GM12891 (cell line): ENCODE measurements around the gene CACNA2D2.

Experiments used
- PAX5 ChIP-seq: IDR thresholded peaks from 2 replicates; pipeline ENCODE4 v1.6.1; 2011; ENCODE audit warnings: low read length, moderate library complexity, mild to moderate bottlenecking; ENCODE audit not compliant: insufficient read depth, severe bottlenecking
- POLR2A ChIP-seq: IDR thresholded peaks from 2 replicates; pipeline ENCODE4 v1.6.1; 2011; ENCODE audit warnings: low read depth, low read length, control low read depth
- POLR2AphosphoS5 ChIP-seq: IDR thresholded peaks from 2 replicates; pipeline ENCODE4 v1.6.1; 2011; ENCODE audit warnings: low read depth, low read length, control low read depth
- POU2F2 ChIP-seq: IDR thresholded peaks from 2 replicates; pipeline ENCODE4 v1.6.1; 2011; ENCODE audit warnings: low read depth, mild to moderate bottlenecking, control low read depth, low read length, moderate library complexity
- SPI1 ChIP-seq: IDR thresholded peaks from 2 replicates; pipeline ENCODE4 v1.6.1; 2011; ENCODE audit warnings: low read depth, low read length, control low read depth
- TAF1 ChIP-seq: IDR thresholded peaks from 2 replicates; pipeline ENCODE4 v1.6.1; 2011; ENCODE audit warnings: low read depth, low read length, control low read depth

DNA sequence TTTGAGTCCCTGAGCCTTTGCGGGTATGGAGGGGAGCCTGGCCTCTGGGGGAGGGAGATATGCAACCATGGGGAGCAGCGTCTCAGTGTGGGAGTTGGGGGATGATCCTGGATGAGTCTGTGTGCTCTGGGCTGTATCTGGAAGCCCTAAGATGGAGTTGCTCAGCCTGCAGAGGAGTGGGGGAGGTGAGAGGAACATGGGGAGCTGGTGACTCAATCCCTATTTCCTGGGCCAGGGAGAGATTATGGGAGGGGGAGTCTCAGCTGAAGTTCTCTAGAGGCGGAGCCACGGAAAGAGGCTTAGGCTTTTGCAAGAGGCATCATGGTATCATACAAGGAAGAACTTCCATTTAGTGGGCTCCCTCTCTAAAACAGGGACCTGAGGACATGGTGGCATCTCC is 84.6 kb downstream of the CACNA2D2 start:
- TF ChIP-seq POLR2A = no peak
- TF ChIP-seq POLR2AphosphoS5 = no peak
- TF ChIP-seq TAF1 = no peak
- no peak for TF ChIP-seq POU2F2
- TF ChIP-seq SPI1 = no peak
- no peak for TF ChIP-seq PAX5
